ENCODE data around the gene GMEB1.
"Not testable (repeated sequence)": the region's sequence is repeated elsewhere in the genome, so short reads cannot be mapped to it uniquely, and the experiment has no call there.

The GMEB1 gene

GRCh38 chr1:28721927-28722326, 53.3 kb downstream of the GMEB1 start:
- H3K4me3 ChIP-seq (ENCODE audit: low read depth, low read length); H3K36me3 ChIP-seq (ENCODE audit: insufficient read depth, low read length); H3K27me3 ChIP-seq (ENCODE audit: insufficient read depth, low read length); H3K27ac ChIP-seq (ENCODE audit: low read depth, low read length); H3K4me1 ChIP-seq (ENCODE audit: control insufficient read depth, insufficient read depth, low read length, unreplicated experiment); H3K79me2 ChIP-seq (ENCODE audit: control insufficient read depth, insufficient read depth, low read length, unreplicated experiment); H2AFZ ChIP-seq (ENCODE audit: low read length, unreplicated experiment): not testable (repeated sequence)

GRCh38 chr1:28725365-28725764, 56.8 kb downstream of the GMEB1 start:
- H3K27me3 ChIP-seq (ENCODE audit: insufficient read depth, low read length); H3K36me3 ChIP-seq (ENCODE audit: insufficient read depth, low read length); H3K79me2 ChIP-seq (ENCODE audit: control insufficient read depth, insufficient read depth, low read length, unreplicated experiment): not testable (repeated sequence)

GRCh38 chr1:28735961-28736449, 67.4 kb downstream of the GMEB1 start:
- peak overlapping the region; percentile 99 for H2AFZ ChIP-seq (ENCODE audit: low read length, unreplicated experiment)
- peak overlapping the region; percentile 77 for H3K27ac ChIP-seq (ENCODE audit: low read depth, low read length)
- no peaks in the 10 kb centered on the region for H3K27me3 ChIP-seq (ENCODE audit: insufficient read depth, low read length)
- peaks cover 41% of the 10 kb centered on the region for H3K79me2 ChIP-seq (ENCODE audit: control insufficient read depth, insufficient read depth, low read length, unreplicated experiment)
- H3K4me3 ChIP-seq (ENCODE audit: low read depth, low read length), result peak overlapping the region; percentile 96
- H3K36me3 ChIP-seq (ENCODE audit: insufficient read depth, low read length), result peaks cover 18% of the 10 kb centered on the region
- peaks cover 28% of the 10 kb centered on the region for H3K4me1 ChIP-seq (ENCODE audit: control insufficient read depth, insufficient read depth, low read length, unreplicated experiment)

More at GRCh38 chr1:28725365-28725764, 56.8 kb downstream of the GMEB1 start:
- not testable (repeated sequence) for H3K27ac ChIP-seq (ENCODE audit: low read depth, low read length); H2AFZ ChIP-seq (ENCODE audit: low read length, unreplicated experiment); H3K4me1 ChIP-seq (ENCODE audit: control insufficient read depth, insufficient read depth, low read length, unreplicated experiment); H3K4me3 ChIP-seq (ENCODE audit: low read depth, low read length)

- H3K79me2 ChIP-seq (ENCODE audit: control insufficient read depth, insufficient read depth, low read length, unreplicated experiment), result peaks cover 48% of the 10 kb centered on the region
- H2AFZ ChIP-seq (ENCODE audit: low read length, unreplicated experiment), result peak within 1 kb of the TSS; percentile 99
- H3K36me3 ChIP-seq (ENCODE audit: insufficient read depth, low read length), result peaks cover 23% of the 10 kb centered on the region
- no peaks in the 10 kb centered on the region for H3K27me3 ChIP-seq (ENCODE audit: insufficient read depth, low read length)
- H3K4me3 ChIP-seq (ENCODE audit: low read depth, low read length), result peak within 1 kb of the TSS; percentile 96
- H3K27ac ChIP-seq (ENCODE audit: low read depth, low read length), result peak within 1 kb of the TSS; percentile 77
- peaks cover 28% of the 10 kb centered on the region for H3K4me1 ChIP-seq (ENCODE audit: control insufficient read depth, insufficient read depth, low read length, unreplicated experiment)
These were observed 68.1 kb downstream of the GMEB1 start, which contains the start of gene YTHDF2 for GRCh38 chr1:28736450-28737306. Gene YTHDF2, plus strand, starts transcription at chr1:28736940. Its CDS starts 181 bp downstream, at chr1:28737121.

- Histone ChIP-seq H3K4me3 (ENCODE audit: low read depth, low read length) (peak overlapping the region; percentile 96), H3K27ac (ENCODE audit: low read depth, low read length) (peak overlapping the region; percentile 77), H3K79me2 (ENCODE audit: control insufficient read depth, insufficient read depth, low read length, unreplicated experiment) (peaks cover 56% of the 10 kb centered on the region), H3K27me3 (ENCODE audit: insufficient read depth, low read length) (no peaks in the 10 kb centered on the region), H3K36me3 (ENCODE audit: insufficient read depth, low read length) (peaks cover 31% of the 10 kb centered on the region), H2AFZ (ENCODE audit: low read length, unreplicated experiment) (peak overlapping the region; percentile 59), H3K4me1 (ENCODE audit: control insufficient read depth, insufficient read depth, low read length, unreplicated experiment) (peaks cover 28% of the 10 kb centered on the region)
These were observed 68.9 kb downstream of the GMEB1 start for GRCh38 chr1:28737307-28738132.

GRCh38 chr1:28740118-28740517, 71.5 kb downstream of the GMEB1 start:
- no peak overlapping the region for H3K4me3 ChIP-seq (ENCODE audit: low read depth, low read length)
- peaks cover 38% of the 10 kb centered on the region for H3K4me1 ChIP-seq (ENCODE audit: control insufficient read depth, insufficient read depth, low read length, unreplicated experiment)
- H3K79me2 ChIP-seq (ENCODE audit: control insufficient read depth, insufficient read depth, low read length, unreplicated experiment), result peaks cover 82% of the 10 kb centered on the region
- peaks cover 52% of the 10 kb centered on the region for H3K36me3 ChIP-seq (ENCODE audit: insufficient read depth, low read length)
- no peaks in the 10 kb centered on the region for H3K27me3 ChIP-seq (ENCODE audit: insufficient read depth, low read length)
- H3K27ac ChIP-seq (ENCODE audit: low read depth, low read length), result no peak overlapping the region
- H2AFZ ChIP-seq (ENCODE audit: low read length, unreplicated experiment), result no peak overlapping the region

- Histone ChIP-seq H3K27me3 (ENCODE audit: insufficient read depth, low read length) (no peaks in the 10 kb centered on the region), H3K79me2 (ENCODE audit: control insufficient read depth, insufficient read depth, low read length, unreplicated experiment) (peaks cover 98% of the 10 kb centered on the region), H2AFZ (ENCODE audit: low read length, unreplicated experiment) (no peak overlapping the region), H3K27ac (ENCODE audit: low read depth, low read length) (no peak overlapping the region), H3K4me1 (ENCODE audit: control insufficient read depth, insufficient read depth, low read length, unreplicated experiment) (peaks cover 32% of the 10 kb centered on the region), H3K36me3 (ENCODE audit: insufficient read depth, low read length) (peaks cover 45% of the 10 kb centered on the region), H3K4me3 (ENCODE audit: low read depth, low read length) (peak overlapping the region; percentile 34; the same call in 1 of the 2 replicates)
These were observed 75.6 kb downstream of the GMEB1 start for GRCh38 chr1:28744184-28744583.

- H3K27ac ChIP-seq (ENCODE audit: low read depth, low read length), result no peak overlapping the region
- peaks cover 37% of the 10 kb centered on the region for H3K36me3 ChIP-seq (ENCODE audit: insufficient read depth, low read length)
- no peaks in the 10 kb centered on the region for H3K27me3 ChIP-seq (ENCODE audit: insufficient read depth, low read length)
- H2AFZ ChIP-seq (ENCODE audit: low read length, unreplicated experiment), result no peak overlapping the region
- no peak overlapping the region for H3K4me3 ChIP-seq (ENCODE audit: low read depth, low read length)
- H3K4me1 ChIP-seq (ENCODE audit: control insufficient read depth, insufficient read depth, low read length, unreplicated experiment), result peaks cover 33% of the 10 kb centered on the region
- H3K79me2 ChIP-seq (ENCODE audit: control insufficient read depth, insufficient read depth, low read length, unreplicated experiment), result peaks cover 99% of the 10 kb centered on the region
These were observed 77.1 kb downstream of the GMEB1 start for GRCh38 chr1:28745653-28746173.

GRCh38 chr1:28750330-28750729, 81.7 kb downstream of the GMEB1 start:
- peaks cover 4% of the 10 kb centered on the region; the same call in 1 of the 2 replicates for H3K36me3 ChIP-seq (ENCODE audit: insufficient read depth, low read length)
- no peak overlapping the region for H2AFZ ChIP-seq (ENCODE audit: low read length, unreplicated experiment)
- peak overlapping the region; percentile 61 for H3K27ac ChIP-seq (ENCODE audit: low read depth, low read length)
- H3K4me3 ChIP-seq (ENCODE audit: low read depth, low read length), result no peak overlapping the region
- peaks cover 99% of the 10 kb centered on the region for H3K79me2 ChIP-seq (ENCODE audit: control insufficient read depth, insufficient read depth, low read length, unreplicated experiment)
- H3K27me3 ChIP-seq (ENCODE audit: insufficient read depth, low read length), result no peaks in the 10 kb centered on the region
- H3K4me1 ChIP-seq (ENCODE audit: control insufficient read depth, insufficient read depth, low read length, unreplicated experiment), result peaks cover 38% of the 10 kb centered on the region

GRCh38 chr1:28750771-28751294, 82.2 kb downstream of the GMEB1 start:
- H2AFZ ChIP-seq (ENCODE audit: low read length, unreplicated experiment); H3K36me3 ChIP-seq (ENCODE audit: insufficient read depth, low read length); H3K27me3 ChIP-seq (ENCODE audit: insufficient read depth, low read length); H3K4me3 ChIP-seq (ENCODE audit: low read depth, low read length): not testable (repeated sequence)
- Histone ChIP-seq H3K27ac (ENCODE audit: low read depth, low read length) (peak overlapping the region; percentile 57), H3K4me1 (ENCODE audit: control insufficient read depth, insufficient read depth, low read length, unreplicated experiment) (peaks cover 43% of the 10 kb centered on the region), H3K79me2 (ENCODE audit: control insufficient read depth, insufficient read depth, low read length, unreplicated experiment) (peaks cover 99% of the 10 kb centered on the region)

All from ACC112 (cell line).